ENCODE data around the gene DENND1A. TPM values are rescaled to one million over a fixed set of nuclear protein-coding genes. Genes with fewer than 3 reads are reported as not detected.

Gene DENND1A
- total RNA-seq, 1 donor from 2014 or later = 37.3 TPM

DNA sequence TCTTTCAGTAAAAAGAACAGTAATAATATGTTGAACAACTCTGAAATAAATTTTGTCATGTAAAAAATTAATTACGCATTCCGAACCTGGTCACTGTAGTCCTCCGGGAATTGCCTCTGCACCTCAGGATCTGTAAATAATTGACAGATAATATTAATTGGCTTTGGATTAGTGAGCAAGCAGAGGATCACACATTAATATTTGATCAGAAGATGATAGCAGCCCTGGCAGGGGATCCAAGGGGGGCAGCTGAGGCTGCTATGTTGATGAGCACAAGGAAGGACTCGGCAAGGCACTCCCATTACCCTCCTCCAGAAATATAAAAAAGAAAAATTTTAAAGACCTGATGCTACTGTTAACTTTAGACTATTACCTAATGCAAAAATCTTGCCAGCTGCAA lies 137.4 kb downstream of the DENND1A start:
- H3K9me3 ChIP-seq = no peaks in the 10 kb centered on the region
- intact Hi-C loops (cut with DNase I) = no loop called here
- H3K27ac ChIP-seq = no peak overlapping the region
- no peaks in the 10 kb centered on the region for H3K4me1 ChIP-seq
- no peak for DNase-seq (ENCODE audit: low spot score in 2 of 2)
- H3K36me3 ChIP-seq = no peaks in the 10 kb centered on the region
- TF ChIP-seq, protein P1, sequence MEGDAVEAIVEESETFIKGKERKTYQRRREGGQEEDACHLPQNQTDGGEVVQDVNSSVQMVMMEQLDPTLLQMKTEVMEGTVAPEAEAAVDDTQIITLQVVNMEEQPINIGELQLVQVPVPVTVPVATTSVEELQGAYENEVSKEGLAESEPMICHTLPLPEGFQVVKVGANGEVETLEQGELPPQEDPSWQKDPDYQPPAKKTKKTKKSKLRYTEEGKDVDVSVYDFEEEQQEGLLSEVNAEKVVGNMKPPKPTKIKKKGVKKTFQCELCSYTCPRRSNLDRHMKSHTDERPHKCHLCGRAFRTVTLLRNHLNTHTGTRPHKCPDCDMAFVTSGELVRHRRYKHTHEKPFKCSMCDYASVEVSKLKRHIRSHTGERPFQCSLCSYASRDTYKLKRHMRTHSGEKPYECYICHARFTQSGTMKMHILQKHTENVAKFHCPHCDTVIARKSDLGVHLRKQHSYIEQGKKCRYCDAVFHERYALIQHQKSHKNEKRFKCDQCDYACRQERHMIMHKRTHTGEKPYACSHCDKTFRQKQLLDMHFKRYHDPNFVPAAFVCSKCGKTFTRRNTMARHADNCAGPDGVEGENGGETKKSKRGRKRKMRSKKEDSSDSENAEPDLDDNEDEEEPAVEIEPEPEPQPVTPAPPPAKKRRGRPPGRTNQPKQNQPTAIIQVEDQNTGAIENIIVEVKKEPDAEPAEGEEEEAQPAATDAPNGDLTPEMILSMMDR (IDR thresholded peaks at IDR 0.05) = no peak
- H3K4me3 ChIP-seq = no peak overlapping the region
- no peaks in the 10 kb centered on the region for H3K27me3 ChIP-seq

DNA sequence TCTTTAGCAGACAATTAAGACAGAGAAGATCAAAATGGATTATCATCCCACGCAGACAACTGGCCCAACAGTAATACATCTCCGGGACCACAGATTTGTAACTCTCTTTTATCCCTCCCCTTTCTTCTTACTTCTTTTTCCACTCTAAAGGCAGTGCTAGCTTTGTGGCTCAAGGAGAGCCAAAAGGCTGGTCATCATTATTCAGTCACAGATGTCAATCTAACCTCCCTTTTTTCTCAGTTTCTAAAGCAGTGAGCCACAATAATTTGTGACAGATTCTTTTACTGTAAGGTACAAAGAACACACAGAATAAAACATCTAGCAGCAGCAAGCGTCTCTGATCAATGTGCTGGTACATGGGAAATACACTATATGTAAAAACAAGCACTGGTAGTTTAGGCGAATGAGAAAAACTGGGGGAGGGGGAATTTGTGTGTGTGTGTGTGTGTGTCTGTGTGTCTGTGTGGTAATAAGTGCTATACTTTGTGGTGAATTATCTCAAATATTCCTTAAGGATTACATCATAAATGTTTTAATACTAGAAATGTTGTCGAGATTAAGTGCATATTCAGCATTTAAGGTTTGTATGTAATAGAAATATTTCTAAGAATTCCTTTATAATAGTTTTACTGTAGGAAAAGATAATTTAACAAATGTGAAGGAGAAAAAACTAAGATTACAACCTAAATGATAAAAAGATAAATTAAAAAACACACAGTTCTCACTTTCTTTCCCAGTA lies 140.2 kb downstream of the DENND1A start:
- DNase-seq (ENCODE audit: low spot score in 2 of 2) = no peak
- no peak overlapping the region for H3K4me3 ChIP-seq
- H3K9me3 ChIP-seq = no peaks in the 10 kb centered on the region
- H3K27ac ChIP-seq = no peak overlapping the region
- TF ChIP-seq, protein P1 (IDR thresholded peaks at IDR 0.05) = no peak
- H3K36me3 ChIP-seq = no peaks in the 10 kb centered on the region
- H3K27me3 ChIP-seq = no peaks in the 10 kb centered on the region
- H3K4me1 ChIP-seq = no peaks in the 10 kb centered on the region
- intact Hi-C loops (cut with DNase I) = no loop called here

DNA sequence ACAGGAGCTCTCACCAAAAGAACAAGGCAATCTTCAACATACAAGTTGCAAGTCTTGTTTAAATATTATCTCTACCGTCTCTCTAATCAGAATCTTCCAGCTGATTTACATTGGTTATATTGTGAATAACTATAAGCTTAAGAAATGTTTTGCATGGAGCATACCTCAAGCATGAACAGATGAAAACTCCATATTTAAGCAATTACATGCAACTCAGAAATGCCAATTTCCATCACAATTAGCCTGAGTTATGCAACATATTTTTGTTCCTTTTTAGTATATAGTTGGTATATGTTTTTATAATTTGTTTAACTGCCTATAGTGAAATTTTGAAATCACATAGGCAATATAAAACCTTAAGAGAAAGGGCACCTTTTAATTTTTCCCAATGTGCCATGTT lies 142.5 kb downstream of the DENND1A start:
- TF ChIP-seq, protein P1 (IDR thresholded peaks at IDR 0.05) = no peak
- no peaks in the 10 kb centered on the region for H3K27me3 ChIP-seq
- H3K36me3 ChIP-seq = no peaks in the 10 kb centered on the region
- H3K27ac ChIP-seq = no peak overlapping the region
- H3K4me1 ChIP-seq = no peaks in the 10 kb centered on the region
- H3K9me3 ChIP-seq = no peaks in the 10 kb centered on the region
- DNase-seq (ENCODE audit: low spot score in 2 of 2) = no peak
- no peak overlapping the region for H3K4me3 ChIP-seq
- intact Hi-C loops (cut with DNase I) = no loop called here

DNA sequence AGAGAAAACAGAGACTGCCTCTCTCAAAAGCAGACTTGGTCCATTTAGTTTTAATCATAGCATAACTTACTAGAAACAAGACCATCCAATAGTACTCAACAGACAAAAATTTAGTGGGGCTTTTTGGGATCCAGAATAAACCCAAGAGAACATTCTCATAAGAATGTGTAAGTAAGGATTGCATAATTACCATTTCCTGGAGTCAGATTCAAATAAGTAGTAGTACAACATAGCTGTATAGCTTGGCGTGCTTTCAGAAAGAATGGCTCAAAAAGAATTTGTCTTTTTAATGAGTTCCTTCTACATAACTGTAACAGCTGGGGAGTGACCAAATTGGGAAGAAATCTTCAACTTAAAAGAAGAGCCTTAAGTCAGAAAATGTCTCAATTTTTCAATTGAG lies 145.4 kb downstream of the DENND1A start:
- Histone ChIP-seq H3K27me3 (no peaks in the 10 kb centered on the region), H3K4me1 (no peaks in the 10 kb centered on the region), H3K27ac (no peak overlapping the region), H3K9me3 (no peaks in the 10 kb centered on the region), H3K36me3 (no peaks in the 10 kb centered on the region), H3K4me3 (no peak overlapping the region)
- intact Hi-C loops (cut with DNase I) = no loop called here
- no peak for DNase-seq (ENCODE audit: low spot score in 2 of 2)
- TF ChIP-seq, protein P1 (IDR thresholded peaks at IDR 0.05) = no peak

DNA sequence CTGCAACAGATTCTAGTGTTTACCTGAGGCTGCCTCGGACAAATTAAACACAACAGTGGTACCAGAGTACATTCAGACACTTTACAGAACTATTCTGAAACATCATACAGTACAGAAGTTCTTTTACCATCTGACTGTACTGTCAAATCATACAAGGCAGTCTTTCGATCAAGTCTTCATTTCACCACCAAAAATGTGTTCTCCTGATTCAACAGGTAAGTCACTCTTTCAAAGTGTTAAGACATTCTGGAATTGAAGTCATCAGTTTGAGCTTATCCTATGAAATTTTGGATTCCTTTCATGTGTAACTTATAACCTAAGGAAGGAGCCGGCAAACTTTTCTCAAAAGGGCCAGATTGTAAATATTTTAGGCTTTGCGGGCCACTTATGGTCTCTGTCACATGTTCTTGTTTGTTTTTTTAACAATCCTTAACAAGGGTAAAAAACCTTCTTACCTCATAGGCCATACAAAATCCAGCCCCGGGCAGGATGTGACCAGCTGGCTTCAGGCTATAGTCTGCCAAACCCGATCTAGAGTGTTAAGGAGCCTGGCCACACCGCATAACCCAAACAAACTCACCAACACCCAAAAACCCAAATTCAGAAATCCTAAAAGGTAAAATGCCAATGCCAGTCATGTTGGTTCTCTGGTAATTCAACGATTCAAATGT lies 151.6 kb downstream of the DENND1A start:
- Histone ChIP-seq H3K27ac (no peak overlapping the region), H3K36me3 (no peaks in the 10 kb centered on the region), H3K9me3 (no peaks in the 10 kb centered on the region), H3K4me3 (no peak overlapping the region), H3K27me3 (no peaks in the 10 kb centered on the region), H3K4me1 (no peaks in the 10 kb centered on the region)
- intact Hi-C loops (cut with DNase I) = loop anchor here (10.0 kb wide), 1 partner anchor 64 kb away; no protein-coding TSS in a partner anchor
- no peak for DNase-seq (ENCODE audit: low spot score in 2 of 2)
- TF ChIP-seq, protein P1 (IDR thresholded peaks at IDR 0.05) = no peak

All from ascending aorta (tissue), 2 donors.